IMR-90 (cell line): ENCODE results near the gene MYPN. TPM values are rescaled to one million over a fixed set of nuclear protein-coding genes. Genes with fewer than 3 reads are reported as not detected.

ENCODE experiments used
- ATAC-seq: fragments of 200-7000 bp; cut with Tn5 transposase; 2 replicates; pipeline ENCODE4 v1.9.1; 2020; ENCODE audit warnings: low read depth, mild to moderate bottlenecking, moderate library complexity
- BruUV-seq: library from RNA; stranded (reverse); fragments of 400-500 nt; replicated peaks from 2 replicates; lab custom pipeline; 2021; lab: Mats Ljungman, UMichigan
- CTCF ChIA-PET: fragments of 300-600 bp; formaldehyde crosslinking; extraction: SDS; loops from one replicate; lab custom pipeline; 2021; ENCODE audit warnings: antibody characterized with exemption; lab: Yijun Ruan, JAX
- POLR2A ChIA-PET: fragments of 300-600 bp; sonication (Branson Sonifier 250); formaldehyde crosslinking; loops from one replicate; lab custom pipeline; 2022; ENCODE audit warnings: antibody characterized with exemption; ENCODE audit not compliant: unreplicated experiment; lab: Charles Lee
- DNase-seq: peaks from one replicate; pipeline ENCODE4 v3.0.0; 2013
- H2AFZ ChIP-seq: replicated peaks from 2 replicates; pipeline ENCODE3; 2013; ENCODE audit warnings: low read length, mild to moderate bottlenecking; ENCODE audit not compliant: poor library complexity
- H2AK5ac ChIP-seq: 2 replicates; pipeline ENCODE4 v1.6.1; 2013; ENCODE audit warnings: low read depth, low read length, inconsistent platforms
- H2AK9ac ChIP-seq: replicated peaks from 2 replicates; pipeline ENCODE3; 2013; ENCODE audit warnings: mild to moderate bottlenecking, low read depth, low read length, moderate library complexity; ENCODE audit not compliant: poor library complexity
- H2BK120ac ChIP-seq: 2 replicates; pipeline ENCODE4 v1.6.1; 2013; ENCODE audit warnings: low read depth, low read length, inconsistent platforms
- H2BK15ac ChIP-seq: 3 replicates; pipeline ENCODE4 v1.6.1; 2013; ENCODE audit warnings: low read depth, low read length, inconsistent platforms
- H2BK20ac ChIP-seq: 2 replicates; pipeline ENCODE4 v1.6.1; 2013; ENCODE audit warnings: low read depth, mild to moderate bottlenecking, inconsistent platforms, low read length, moderate library complexity
- H2BK5ac ChIP-seq: 2 replicates; pipeline ENCODE4 v1.6.1; 2013; ENCODE audit warnings: mild to moderate bottlenecking, low read depth, low read length, inconsistent platforms; ENCODE audit not compliant: poor library complexity, severe bottlenecking
- H3K14ac ChIP-seq: replicated peaks from 2 replicates; pipeline ENCODE4 v1.6.1; 2013; ENCODE audit warnings: low read depth, low read length, inconsistent platforms
- H3K18ac ChIP-seq: 2 replicates; pipeline ENCODE4 v1.6.1; 2013; ENCODE audit warnings: low read depth, low read length, control low read depth
- H3K23ac ChIP-seq: 2 replicates; pipeline ENCODE4 v1.6.1; 2013; ENCODE audit warnings: low read depth, low read length, inconsistent platforms
- H3K27ac ChIP-seq: 2 replicates; pipeline ENCODE4 v1.5.1; 2013; ENCODE audit warnings: mild to moderate bottlenecking, control low read depth, low read length; ENCODE audit not compliant: insufficient read depth
- H3K27me3 ChIP-seq: 2 replicates; pipeline ENCODE4 v1.6.1; 2013; ENCODE audit warnings: low read length; ENCODE audit not compliant: control insufficient read depth, insufficient read depth
- H3K36me3 ChIP-seq: 2 replicates; pipeline ENCODE4 v1.6.1; 2013; ENCODE audit warnings: low read length, mixed read lengths; ENCODE audit not compliant: control insufficient read depth, insufficient read depth
- H3K4ac ChIP-seq: 2 replicates; pipeline ENCODE4 v1.6.1; 2013; ENCODE audit warnings: low read depth, low read length, inconsistent platforms
- H3K4me1 ChIP-seq: 2 replicates; pipeline ENCODE4 v1.6.1; 2013; ENCODE audit warnings: low read length, mixed read lengths; ENCODE audit not compliant: control insufficient read depth, insufficient read depth
- H3K4me2 ChIP-seq: 2 replicates; pipeline ENCODE4 v1.6.1; 2013; ENCODE audit warnings: low read depth, mild to moderate bottlenecking, control low read depth, low read length, moderate library complexity
- H3K4me3 ChIP-seq: 2 replicates; pipeline ENCODE4 v1.5.1; 2013; ENCODE audit warnings: low read depth, mild to moderate bottlenecking, control low read depth, low read length, moderate library complexity; ENCODE audit not compliant: insufficient read depth
- H3K56ac ChIP-seq: 2 replicates; pipeline ENCODE4 v1.6.1; 2013; ENCODE audit warnings: low read length, inconsistent platforms; ENCODE audit not compliant: insufficient read depth; ENCODE audit errors: extremely low read depth
- H3K79me1 ChIP-seq, 2 experiments: 2 replicates each; pipeline ENCODE4 v1.6.1; 2013; ENCODE audit warnings: low read length in 2 of 2, inconsistent platforms in 1 of 2, low read depth in 1 of 2
- H3K9ac ChIP-seq: 2 replicates; pipeline ENCODE4 v1.6.1; 2013; ENCODE audit warnings: low read depth, low read length, control low read depth
- H3K9me1 ChIP-seq: 2 replicates; pipeline ENCODE4 v1.6.1; 2013; ENCODE audit warnings: low read length, inconsistent platforms; ENCODE audit not compliant: insufficient read depth
- H3K9me3 ChIP-seq: 2 replicates; pipeline ENCODE4 v1.6.1; 2013; ENCODE audit warnings: low read length; ENCODE audit not compliant: control insufficient read depth, insufficient read depth
- H4K20me1 ChIP-seq: 2 replicates; pipeline ENCODE4 v1.6.1; 2013; ENCODE audit warnings: low read length, inconsistent platforms; ENCODE audit not compliant: insufficient read depth
- H4K5ac ChIP-seq: 2 replicates; pipeline ENCODE4 v1.6.1; 2013; ENCODE audit warnings: mild to moderate bottlenecking, low read depth, low read length, control low read depth
- H4K8ac ChIP-seq, 2 experiments: 2 replicates each; pipeline ENCODE4 v1.6.1; 2013; ENCODE audit warnings: low read depth in 2 of 2, low read length in 2 of 2, control low read depth in 1 of 2, inconsistent platforms in 1 of 2
- H4K91ac ChIP-seq: 2 replicates; pipeline ENCODE4 v1.6.1; 2013; ENCODE audit warnings: low read depth, low read length, inconsistent platforms; ENCODE audit not compliant: insufficient read depth
- BHLHE40 ChIP-seq: fragments of 150-350 bp; IDR thresholded peaks from 2 replicates; pipeline ENCODE4 v1.6.1; 2016; ENCODE audit warnings: mild to moderate bottlenecking, low read depth, low read length
- CEBPB ChIP-seq: IDR thresholded peaks from 2 replicates; pipeline ENCODE4 v1.6.1; 2012; ENCODE audit warnings: low read depth, low read length, improper control_type of control experiment
- CHD1 ChIP-seq: IDR thresholded peaks from 2 replicates; pipeline ENCODE4 v1.6.1; 2012; ENCODE audit warnings: low read depth, low read length, improper control_type of control experiment
- FOS ChIP-seq: fragments of 150-350 bp; IDR thresholded peaks from 2 replicates; pipeline ENCODE4 v1.6.1; 2016; ENCODE audit warnings: low read depth, low read length
- MAFK ChIP-seq: IDR thresholded peaks from 2 replicates; pipeline ENCODE4 v1.6.1; 2012; ENCODE audit warnings: low read depth, low read length, improper control_type of control experiment
- MAZ ChIP-seq: IDR thresholded peaks from 2 replicates; pipeline ENCODE4 v1.6.1; 2012; ENCODE audit warnings: low read depth, mild to moderate bottlenecking, low read length, improper control_type of control experiment, moderate library complexity, borderline replicate concordance
- MXI1 ChIP-seq: IDR thresholded peaks from 2 replicates; pipeline ENCODE4 v1.6.1; 2012; ENCODE audit warnings: low read depth, mild to moderate bottlenecking, low read length, moderate library complexity, borderline replicate concordance
- NFE2L2 ChIP-seq: fragments of 150-350 bp; IDR thresholded peaks from 2 replicates; pipeline ENCODE4 v1.6.1; 2016; ENCODE audit warnings: low read depth, mild to moderate bottlenecking, low read length
- POLR2A ChIP-seq: IDR thresholded peaks from 2 replicates; pipeline ENCODE4 v1.6.1; 2012; ENCODE audit warnings: mild to moderate bottlenecking, low read depth, low read length
- RAD21 ChIP-seq: IDR thresholded peaks from 2 replicates; pipeline ENCODE4 v1.6.1; 2012; ENCODE audit warnings: low read length, improper control_type of control experiment
- RCOR1 ChIP-seq: IDR thresholded peaks from 2 replicates; pipeline ENCODE4 v1.6.1; 2012; ENCODE audit warnings: mild to moderate bottlenecking, low read length, improper control_type of control experiment; ENCODE audit not compliant: insufficient replicate concordance
- RFX5 ChIP-seq: IDR thresholded peaks from 2 replicates; pipeline ENCODE4 v1.8.0; 2012; ENCODE audit warnings: low read depth, mild to moderate bottlenecking, low read length, moderate library complexity
- SMC3 ChIP-seq: fragments of 150-350 bp; IDR thresholded peaks from 2 replicates; pipeline ENCODE4 v1.6.1; 2016; ENCODE audit warnings: low read depth, mild to moderate bottlenecking, antibody characterized with exemption, low read length, moderate library complexity
- WGBS, 2 experiments: methylation state at CpG; one replicate each; pipeline versions ENCODE4 v1.1.5 to v1.1.7; 2013; ENCODE audit warnings: missing lambda C conversion rate in 2 of 2; ENCODE audit not compliant: insufficient read length in 1 of 2; ENCODE audit errors: extremely low coverage in 2 of 2; 5-methylcytosine and 5-hydroxymethylcytosine counted together
- dilution Hi-C: fragments of 300-500 bp; cut with HindIII; formaldehyde crosslinking; loops from one replicate; pipeline ENCODE4 v1.14.3; 2018; ENCODE audit warnings: low sequenced_read_pairs; ENCODE audit not compliant: unreplicated experiment
- in situ Hi-C: fragments of 300-500 bp; cut with MboI; formaldehyde crosslinking; loops from 3 replicates; pipeline ENCODE4 v1.14.3; 2019; ENCODE audit warnings: low sequenced_read_pairs, inconsistent platforms, mixed read lengths
- intact Hi-C: fragments of 100-400 bp; cut with micrococcal nuclease; formaldehyde crosslinking; loops from 2 replicates; pipeline ENCODE4 v1.10.0; 2022
- polyA plus RNA-seq, 3 experiments: library from polyadenylated mRNA; depleted of rRNA; stranded (reverse); fragments of >200 nt; gene quantifications; 2 replicates each; pipeline ENCODE4 v1.2.3, GENCODE V29; 2012; ENCODE audit warnings: low replicate concordance in 1 of 3
- total RNA-seq: library from RNA; depleted of rRNA; stranded (reverse); fragments of >200 nt; gene quantifications from 2 replicates; pipeline ENCODE4 v1.2.3, GENCODE V29; 2012
- TF ChIP-seq, protein P1 (sequence below): conservative IDR thresholded peaks from 2 replicates; pipeline ENCODE4 v1.5.1; 2012; ENCODE audit warnings: mild to moderate bottlenecking, low read depth, low read length, improper control_type of control experiment
- TF ChIP-seq, protein P2 (sequence below): fragments of 150-350 bp; IDR thresholded peaks from 2 replicates; pipeline ENCODE4 v1.6.1; 2016; ENCODE audit warnings: low read depth, mild to moderate bottlenecking, low read length, moderate library complexity, borderline replicate concordance
- TF ChIP-seq, protein P3 (sequence below): fragments of 150-350 bp; IDR thresholded peaks from 2 replicates; pipeline ENCODE4 v1.6.1; 2017; ENCODE audit warnings: mild to moderate bottlenecking, antibody characterized with exemption, low read length, low read depth

Gene MYPN
- total and polyA plus RNA-seq, 2 of the 4 experiments (the other 2 are of a cell fraction): 7.8 to 13.1 TPM

DNA sequence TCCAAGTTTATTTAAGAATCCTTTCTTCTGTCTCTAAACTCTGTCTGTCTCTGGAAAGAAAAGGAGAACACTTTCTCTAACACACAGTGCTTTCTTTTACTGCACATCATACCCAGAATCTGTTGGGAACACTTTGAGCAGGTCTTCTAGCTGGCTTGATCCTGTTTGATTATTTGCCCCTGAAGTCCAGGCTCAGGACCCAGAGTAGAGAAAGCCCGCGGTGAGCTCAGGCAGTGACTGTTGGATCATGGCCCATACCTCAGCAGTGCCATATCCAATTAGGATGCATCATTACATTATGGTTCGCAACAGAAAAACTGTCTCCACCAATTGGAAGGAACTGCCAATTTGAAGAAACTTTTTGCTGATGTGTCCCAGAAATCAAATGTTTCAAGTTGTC is 71.2 kb downstream of the MYPN start:
- no peak overlapping the region for H3K23ac ChIP-seq
- H3K36me3 ChIP-seq: no peaks in the 10 kb centered on the region
- no peaks in the 10 kb centered on the region for H3K27me3 ChIP-seq
- H3K9me1 ChIP-seq: peaks cover 2% of the 10 kb centered on the region; the same call in 1 of the 2 replicates
- no peak overlapping the region for H3K4me3 ChIP-seq
- no peak for ATAC-seq
- H2BK5ac ChIP-seq: no peak overlapping the region
- no peak overlapping the region for H3K18ac ChIP-seq
- no peak for DNase-seq
- no peak overlapping the region for H3K4ac ChIP-seq
- H3K56ac ChIP-seq: no peak overlapping the region
- H2BK20ac ChIP-seq: no peak overlapping the region
- no peak overlapping the region for H3K9ac ChIP-seq
- no peak overlapping the region for H4K91ac ChIP-seq
- no peak overlapping the region for H3K14ac ChIP-seq
- no peak overlapping the region for H4K8ac ChIP-seq
- no peaks in the 10 kb centered on the region for H3K79me1 ChIP-seq
- no peak overlapping the region for H2AK9ac ChIP-seq
- WGBS, 2 experiments: 93% methylated on average over 2 of the region's 3 CpGs; no CpG with 5 or more reads in 1 of the 2 experiments
- no TSS peak for BruUV-seq
- dilution Hi-C loops (no loop called here), in situ Hi-C loops (loop anchor here (25.0 kb wide), 1 partner anchor 318 kb away; no protein-coding TSS in a partner anchor), intact Hi-C loops (no loop called here)
- H3K4me1 ChIP-seq: no peaks in the 10 kb centered on the region
- ChIA-PET CTCF (interaction anchor here (0.9 kb wide), 1 partner anchor 97 kb away, joined by 3 read pairs; no protein-coding TSS in a partner anchor), POLR2A (interaction anchor here (0.6 kb wide), 1 partner anchor 19 kb away, joined by 5 read pairs; no protein-coding TSS in a partner anchor)
- no peak overlapping the region for H4K5ac ChIP-seq
- TF ChIP-seq POLR2A (no peak), BHLHE40 (no peak), SMC3 (no peak), RAD21 (no peak), MXI1 (no peak), RCOR1 (no peak), MAFK (no peak), MAZ (no peak), CHD1 (no peak), CEBPB (no peak), RFX5 (no peak), NFE2L2 (no peak), FOS (no peak)
- TF ChIP-seq, protein P1, sequence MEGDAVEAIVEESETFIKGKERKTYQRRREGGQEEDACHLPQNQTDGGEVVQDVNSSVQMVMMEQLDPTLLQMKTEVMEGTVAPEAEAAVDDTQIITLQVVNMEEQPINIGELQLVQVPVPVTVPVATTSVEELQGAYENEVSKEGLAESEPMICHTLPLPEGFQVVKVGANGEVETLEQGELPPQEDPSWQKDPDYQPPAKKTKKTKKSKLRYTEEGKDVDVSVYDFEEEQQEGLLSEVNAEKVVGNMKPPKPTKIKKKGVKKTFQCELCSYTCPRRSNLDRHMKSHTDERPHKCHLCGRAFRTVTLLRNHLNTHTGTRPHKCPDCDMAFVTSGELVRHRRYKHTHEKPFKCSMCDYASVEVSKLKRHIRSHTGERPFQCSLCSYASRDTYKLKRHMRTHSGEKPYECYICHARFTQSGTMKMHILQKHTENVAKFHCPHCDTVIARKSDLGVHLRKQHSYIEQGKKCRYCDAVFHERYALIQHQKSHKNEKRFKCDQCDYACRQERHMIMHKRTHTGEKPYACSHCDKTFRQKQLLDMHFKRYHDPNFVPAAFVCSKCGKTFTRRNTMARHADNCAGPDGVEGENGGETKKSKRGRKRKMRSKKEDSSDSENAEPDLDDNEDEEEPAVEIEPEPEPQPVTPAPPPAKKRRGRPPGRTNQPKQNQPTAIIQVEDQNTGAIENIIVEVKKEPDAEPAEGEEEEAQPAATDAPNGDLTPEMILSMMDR: no peak
- TF ChIP-seq, protein P2, sequence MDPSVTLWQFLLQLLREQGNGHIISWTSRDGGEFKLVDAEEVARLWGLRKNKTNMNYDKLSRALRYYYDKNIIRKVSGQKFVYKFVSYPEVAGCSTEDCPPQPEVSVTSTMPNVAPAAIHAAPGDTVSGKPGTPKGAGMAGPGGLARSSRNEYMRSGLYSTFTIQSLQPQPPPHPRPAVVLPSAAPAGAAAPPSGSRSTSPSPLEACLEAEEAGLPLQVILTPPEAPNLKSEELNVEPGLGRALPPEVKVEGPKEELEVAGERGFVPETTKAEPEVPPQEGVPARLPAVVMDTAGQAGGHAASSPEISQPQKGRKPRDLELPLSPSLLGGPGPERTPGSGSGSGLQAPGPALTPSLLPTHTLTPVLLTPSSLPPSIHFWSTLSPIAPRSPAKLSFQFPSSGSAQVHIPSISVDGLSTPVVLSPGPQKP: no peak
- TF ChIP-seq, protein P3, sequence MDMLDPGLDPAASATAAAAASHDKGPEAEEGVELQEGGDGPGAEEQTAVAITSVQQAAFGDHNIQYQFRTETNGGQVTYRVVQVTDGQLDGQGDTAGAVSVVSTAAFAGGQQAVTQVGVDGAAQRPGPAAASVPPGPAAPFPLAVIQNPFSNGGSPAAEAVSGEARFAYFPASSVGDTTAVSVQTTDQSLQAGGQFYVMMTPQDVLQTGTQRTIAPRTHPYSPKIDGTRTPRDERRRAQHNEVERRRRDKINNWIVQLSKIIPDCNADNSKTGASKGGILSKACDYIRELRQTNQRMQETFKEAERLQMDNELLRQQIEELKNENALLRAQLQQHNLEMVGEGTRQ: no peak
- no peak overlapping the region for H2BK120ac ChIP-seq
- H2BK15ac ChIP-seq: no peak overlapping the region
- no peak overlapping the region for H2AK5ac ChIP-seq
- no peak overlapping the region for H3K4me2 ChIP-seq
- H3K9me3 ChIP-seq: no peaks in the 10 kb centered on the region
- H4K20me1 ChIP-seq: no peaks in the 10 kb centered on the region
- H2AFZ ChIP-seq: no peak overlapping the region
- no peak overlapping the region for H3K27ac ChIP-seq
